Gastrocnemius medialis (tissue), 4 donors: ENCODE measurements around the gene OGFOD2.

ENCODE experiments used
- CTCF ChIP-seq, 5 experiments: fragments of 450-650 bp in 3 of 5; fragments of 200-600 bp in 2 of 5; sonication (generic) in 2 of 5; IDR thresholded peaks in 4 of 5; conservative IDR thresholded peaks in 1 of 5; 1 replicate in 4 of 5; 2 replicates in 1 of 5; pipeline ENCODE4 v1.5.1; 2016 to 2019; ENCODE audit warnings: antibody characterized with exemption in 5 of 5, mild to moderate bottlenecking in 3 of 5, moderate library complexity in 3 of 5
- POLR2A ChIP-seq, 2 donors: fragments of 450-650 bp; IDR thresholded peaks; one replicate each; pipeline ENCODE4 v1.6.1; 2017; ENCODE audit warnings: antibody characterized with exemption in 2 of 2, mild to moderate bottlenecking in 2 of 2, moderate library complexity in 2 of 2

- TF ChIP-seq POLR2A (IDR thresholded peaks at IDR 0.05) (no peak), CTCF (IDR thresholded peaks at IDR 0.05 in 4 of 5, conservative IDR thresholded peaks at IDR 0.05 in 1 of 5) (no peak)
Observed at GRCh38 chr12:123000578-123000977, 25.5 kb downstream of the OGFOD2 start.
